ENCODE measurements around the gene MYO5B. TPM values are rescaled to one million over a fixed set of nuclear protein-coding genes. Genes with fewer than 3 reads are reported as not detected.
A peak's percentile ranks its signal among the peaks of the same experiment; 100 is the strongest.

The MYO5B gene
- total RNA-seq, 1 donor from 2014 or later: 31.3 TPM

- FAIRE-seq (peak; percentile 83), DNase-seq (ENCODE audit: low read depth) (no peak)
- no peak overlapping the region for H3K4me3 ChIP-seq (ENCODE audit: low read depth, low read length)
- H3K36me3 ChIP-seq (ENCODE audit: control insufficient read depth, insufficient read depth, low read length): peaks cover 1% of the 10 kb centered on the region
- TF ChIP-seq CTCF (IDR thresholded peaks at IDR 0.05; ENCODE audit: insufficient read depth, low read length, severe bottlenecking): no peak
- no peaks in the 10 kb centered on the region for H3K27me3 ChIP-seq (ENCODE audit: control insufficient read depth, insufficient read depth, low read length)
Measured at GRCh38 chr18:49855711-49856415, 339.1 kb downstream of the MYO5B start.

- H3K27me3 ChIP-seq (ENCODE audit: control insufficient read depth, insufficient read depth, low read length): no peaks in the 10 kb centered on the region
- H3K36me3 ChIP-seq (ENCODE audit: control insufficient read depth, insufficient read depth, low read length): peaks cover 1% of the 10 kb centered on the region
- TF ChIP-seq CTCF (IDR thresholded peaks at IDR 0.05; ENCODE audit: insufficient read depth, low read length, severe bottlenecking): no peak
- FAIRE-seq (no peak), DNase-seq (ENCODE audit: low read depth) (peak; percentile 63)
- H3K4me3 ChIP-seq (ENCODE audit: low read depth, low read length): no peak overlapping the region
Measured at GRCh38 chr18:49854681-49855080, 340.3 kb downstream of the MYO5B start.

GRCh38 chr18:49853436-49853835 is 341.5 kb downstream of the MYO5B start:
- DNase-seq (ENCODE audit: low read depth) (no peak), FAIRE-seq (no peak)
- no peak for TF ChIP-seq CTCF (IDR thresholded peaks at IDR 0.05; ENCODE audit: insufficient read depth, low read length, severe bottlenecking)

DNA sequence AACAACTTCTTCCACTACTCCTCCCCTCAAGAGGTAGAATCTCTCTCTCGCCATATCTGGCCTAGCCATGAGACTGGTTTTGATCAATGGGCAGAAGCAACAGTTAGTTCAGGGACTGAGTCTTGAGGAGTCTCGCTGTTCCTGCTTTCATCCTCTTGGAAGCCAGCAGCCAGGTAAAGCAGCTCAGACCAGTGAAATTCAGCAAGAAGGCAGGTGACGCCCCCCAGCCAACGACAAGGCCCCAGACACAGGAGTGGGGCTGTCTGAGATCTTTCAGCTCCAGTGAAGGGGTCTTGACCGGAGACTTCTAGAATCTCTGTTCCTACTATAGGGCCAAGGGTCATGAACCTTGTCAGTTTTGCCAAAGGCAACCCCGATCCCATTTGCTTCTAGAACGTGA is 341.9 kb downstream of the MYO5B start:
- no peak for TF ChIP-seq CTCF (IDR thresholded peaks at IDR 0.05; ENCODE audit: insufficient read depth, low read length, severe bottlenecking)
- no peaks in the 10 kb centered on the region for H3K27me3 ChIP-seq (ENCODE audit: control insufficient read depth, insufficient read depth, low read length)
- no peak for DNase-seq (ENCODE audit: low read depth)
- no peak overlapping the region for H3K4me3 ChIP-seq (ENCODE audit: low read depth, low read length)
- H3K36me3 ChIP-seq (ENCODE audit: control insufficient read depth, insufficient read depth, low read length): peaks cover 1% of the 10 kb centered on the region
- no peak for FAIRE-seq

More at GRCh38 chr18:49853436-49853835, 341.5 kb downstream of the MYO5B start:
- H3K27me3 ChIP-seq (ENCODE audit: control insufficient read depth, insufficient read depth, low read length): no peaks in the 10 kb centered on the region
- peaks cover 1% of the 10 kb centered on the region for H3K36me3 ChIP-seq (ENCODE audit: control insufficient read depth, insufficient read depth, low read length)
- H3K4me3 ChIP-seq (ENCODE audit: low read depth, low read length): no peak overlapping the region

- DNase-seq (ENCODE audit: low read depth) (no peak), FAIRE-seq (no peak)
- TF ChIP-seq CTCF (IDR thresholded peaks at IDR 0.05; ENCODE audit: insufficient read depth, low read length, severe bottlenecking): no peak
- Histone ChIP-seq H3K27me3 (ENCODE audit: control insufficient read depth, insufficient read depth, low read length) (no peaks in the 10 kb centered on the region), H3K36me3 (ENCODE audit: control insufficient read depth, insufficient read depth, low read length) (peaks cover 2% of the 10 kb centered on the region), H3K4me3 (ENCODE audit: low read depth, low read length) (no peak overlapping the region)
Measured at GRCh38 chr18:49851624-49852023, 343.3 kb downstream of the MYO5B start.

GRCh38 chr18:49850636-49851035 is 344.3 kb downstream of the MYO5B start:
- peak; percentile 50 for FAIRE-seq
- no peak overlapping the region for H3K4me3 ChIP-seq (ENCODE audit: low read depth, low read length)
- H3K27me3 ChIP-seq (ENCODE audit: control insufficient read depth, insufficient read depth, low read length): no peaks in the 10 kb centered on the region
- TF ChIP-seq CTCF (IDR thresholded peaks at IDR 0.05; ENCODE audit: insufficient read depth, low read length, severe bottlenecking): no peak
- H3K36me3 ChIP-seq (ENCODE audit: control insufficient read depth, insufficient read depth, low read length): peaks cover 2% of the 10 kb centered on the region
- DNase-seq (ENCODE audit: low read depth): no peak
